GM12874 (cell line): Measurements from ENCODE around the gene TNFSF13B.

ENCODE experiments used
- CTCF ChIP-seq: IDR thresholded peaks from 2 replicates; pipeline ENCODE4 v1.5.1; 2011; ENCODE audit warnings: low read depth, mild to moderate bottlenecking, control low read depth, low read length, moderate library complexity; ENCODE audit not compliant: insufficient read depth

The TNFSF13B gene

GRCh38 chr13:108332791-108333190 is 63.3 kb downstream of the TNFSF13B start:
- TF ChIP-seq CTCF: no peak

- TF ChIP-seq CTCF: peak; percentile 41; the same call in 1 of the 2 replicates
These were observed 73.1 kb downstream of the TNFSF13B start for GRCh38 chr13:108342369-108343289.

- TF ChIP-seq CTCF: no peak
These were observed 75.5 kb downstream of the TNFSF13B start for GRCh38 chr13:108345016-108345415.

DNA sequence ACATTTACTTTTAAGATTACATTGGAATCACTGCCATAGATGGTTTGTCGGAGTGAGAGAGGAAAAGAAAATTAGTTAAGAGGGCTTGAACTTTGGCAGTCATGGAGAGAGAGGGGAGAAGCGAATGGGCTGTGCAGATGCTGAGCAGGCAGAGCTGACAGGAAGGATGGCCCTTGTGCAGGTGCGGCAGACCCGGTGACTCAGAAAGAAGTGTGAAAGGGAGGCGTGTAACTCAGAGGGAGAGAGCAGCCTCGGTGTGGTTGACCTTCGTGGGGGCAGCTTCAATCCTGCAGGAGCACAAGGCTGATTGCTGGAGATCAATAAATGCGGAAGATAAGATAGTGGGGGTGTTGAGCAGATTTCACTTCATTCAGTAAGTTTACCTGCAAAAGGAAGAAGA is 76.9 kb downstream of the TNFSF13B start:
- TF ChIP-seq CTCF: no peak

DNA sequence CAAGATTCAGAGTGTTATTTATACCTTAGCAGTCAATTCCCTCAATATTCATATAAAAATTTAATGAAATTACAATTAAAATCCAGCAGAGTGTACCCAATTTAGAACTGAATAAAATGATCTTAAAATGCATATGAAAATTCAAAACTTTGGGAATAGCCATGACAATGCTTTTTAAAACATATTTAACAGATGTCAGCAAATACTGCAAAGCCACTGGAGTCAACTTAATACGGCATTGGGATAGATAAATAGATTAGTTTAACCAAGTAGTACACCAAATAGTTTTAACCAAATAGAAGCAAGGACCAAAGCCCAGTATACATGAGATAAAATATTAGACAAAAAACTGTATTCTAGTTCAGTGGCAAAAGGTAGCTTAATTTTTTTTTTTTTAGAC is 79.8 kb downstream of the TNFSF13B start:
- TF ChIP-seq CTCF: no peak

GRCh38 chr13:108350579-108350978 is 81.1 kb downstream of the TNFSF13B start:
- no peak for TF ChIP-seq CTCF

DNA sequence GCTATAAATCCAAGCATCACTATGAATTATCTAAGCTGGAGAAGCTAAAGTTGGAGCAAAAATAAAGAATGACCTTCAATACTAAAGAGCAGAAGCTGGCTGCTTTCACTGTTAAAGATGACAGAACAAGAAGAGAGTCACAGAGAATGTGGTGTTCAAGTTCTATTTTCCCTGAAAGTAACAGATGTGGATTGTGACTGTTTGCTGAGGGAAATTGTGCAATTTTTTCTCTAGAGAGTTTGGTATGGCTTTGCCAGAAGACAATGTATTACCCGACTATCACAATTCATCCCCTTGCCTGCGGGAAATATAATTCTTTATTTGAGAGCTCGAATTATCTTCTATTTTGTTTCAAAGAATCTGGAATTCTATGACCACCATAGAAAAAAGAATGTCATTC is 83.1 kb downstream of the TNFSF13B start:
- TF ChIP-seq CTCF: no peak
